ENCODE data around the gene A2ML1.

DNA sequence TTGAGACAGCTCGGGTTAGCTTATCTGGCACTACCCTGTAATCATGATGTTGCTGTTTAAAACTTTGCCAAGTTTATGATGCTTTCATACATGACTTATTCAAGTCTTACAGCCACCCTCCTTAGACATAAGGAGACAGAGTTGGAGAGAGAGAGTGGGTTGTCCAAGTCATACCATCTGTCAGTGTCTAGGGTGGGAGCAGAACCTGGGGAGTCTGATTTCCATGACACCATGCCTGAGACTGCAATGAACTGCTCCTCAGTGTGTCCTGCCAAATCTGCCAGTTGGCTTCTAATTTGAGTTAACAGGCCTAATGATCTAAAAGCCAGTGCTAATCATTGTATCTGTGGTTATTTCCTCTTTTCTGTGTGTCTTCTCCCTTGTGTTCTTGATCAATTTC is 48.2 kb downstream of the A2ML1 start:
- TF ChIP-seq, protein P1, sequence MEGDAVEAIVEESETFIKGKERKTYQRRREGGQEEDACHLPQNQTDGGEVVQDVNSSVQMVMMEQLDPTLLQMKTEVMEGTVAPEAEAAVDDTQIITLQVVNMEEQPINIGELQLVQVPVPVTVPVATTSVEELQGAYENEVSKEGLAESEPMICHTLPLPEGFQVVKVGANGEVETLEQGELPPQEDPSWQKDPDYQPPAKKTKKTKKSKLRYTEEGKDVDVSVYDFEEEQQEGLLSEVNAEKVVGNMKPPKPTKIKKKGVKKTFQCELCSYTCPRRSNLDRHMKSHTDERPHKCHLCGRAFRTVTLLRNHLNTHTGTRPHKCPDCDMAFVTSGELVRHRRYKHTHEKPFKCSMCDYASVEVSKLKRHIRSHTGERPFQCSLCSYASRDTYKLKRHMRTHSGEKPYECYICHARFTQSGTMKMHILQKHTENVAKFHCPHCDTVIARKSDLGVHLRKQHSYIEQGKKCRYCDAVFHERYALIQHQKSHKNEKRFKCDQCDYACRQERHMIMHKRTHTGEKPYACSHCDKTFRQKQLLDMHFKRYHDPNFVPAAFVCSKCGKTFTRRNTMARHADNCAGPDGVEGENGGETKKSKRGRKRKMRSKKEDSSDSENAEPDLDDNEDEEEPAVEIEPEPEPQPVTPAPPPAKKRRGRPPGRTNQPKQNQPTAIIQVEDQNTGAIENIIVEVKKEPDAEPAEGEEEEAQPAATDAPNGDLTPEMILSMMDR (conservative IDR thresholded peaks at IDR 0.05 in 1 of 2, IDR thresholded peaks at IDR 0.05 in 1 of 2; ENCODE audit: low read depth in 1 of 2, low read length in 2 of 2), result no peak
- TF ChIP-seq EZH2 (IDR thresholded peaks at IDR 0.05; ENCODE audit: low read length, missing control alignments), result no peak

All from fibroblast of lung (primary cell).